H9 (cell line): Measurements from ENCODE around the gene SPDYA. TPM values are rescaled to one million over a fixed set of nuclear protein-coding genes. Genes with fewer than 3 reads are reported as not detected.

Experiments used
- DNase-seq: peaks from one replicate; pipeline ENCODE4 v3.0.0-alpha.2; 2017
- H2AFZ ChIP-seq: one replicate; pipeline ENCODE4 v1.6.1; 2013; ENCODE audit warnings: mild to moderate bottlenecking, low read length, control low read depth, moderate library complexity
- H2AK5ac ChIP-seq: 2 replicates; pipeline ENCODE4 v1.6.1; 2013; ENCODE audit warnings: low read length, control low read depth, mixed read lengths; ENCODE audit not compliant: insufficient read length
- H2BK120ac ChIP-seq: one replicate; pipeline ENCODE4 v1.6.1; 2013; ENCODE audit warnings: low read depth, mild to moderate bottlenecking, low read length, control low read depth, inconsistent platforms; ENCODE audit not compliant: poor library complexity, severe bottlenecking
- H2BK12ac ChIP-seq: 2 replicates; pipeline ENCODE4 v1.6.1; 2013; ENCODE audit warnings: low read length, control low read depth, mixed read lengths, low read depth; ENCODE audit not compliant: insufficient read length
- H2BK15ac ChIP-seq: 2 replicates; pipeline ENCODE4 v1.6.1; 2013; ENCODE audit warnings: low read depth, low read length, control low read depth
- H2BK20ac ChIP-seq: one replicate; pipeline ENCODE4 v1.6.1; 2013; ENCODE audit warnings: low read depth, mild to moderate bottlenecking, low read length, control low read depth, inconsistent platforms; ENCODE audit not compliant: poor library complexity, severe bottlenecking
- H2BK5ac ChIP-seq: 2 replicates; pipeline ENCODE4 v1.6.1; 2013; ENCODE audit warnings: low read length, control low read depth, mixed read lengths; ENCODE audit not compliant: insufficient read length
- H3K14ac ChIP-seq: 2 replicates; pipeline ENCODE4 v1.6.1; 2013; ENCODE audit warnings: low read length, control low read depth; ENCODE audit not compliant: insufficient read depth
- H3K18ac ChIP-seq: 2 replicates; pipeline ENCODE4 v1.6.1; 2013; ENCODE audit warnings: low read depth, mild to moderate bottlenecking, mixed read lengths, low read length, control low read depth; ENCODE audit not compliant: insufficient read length
- H3K23ac ChIP-seq: 2 replicates; pipeline ENCODE4 v1.6.1; 2013; ENCODE audit warnings: low read length, control low read depth, mixed read lengths, low read depth; ENCODE audit not compliant: insufficient read length
- H3K23me2 ChIP-seq: 2 replicates; pipeline ENCODE4 v1.6.1; 2013; ENCODE audit warnings: low read depth, mild to moderate bottlenecking, mixed read lengths, low read length, control low read depth; ENCODE audit not compliant: insufficient read length, poor library complexity, severe bottlenecking
- H3K27ac ChIP-seq: 2 replicates; pipeline ENCODE4 v1.5.1; 2013; ENCODE audit warnings: low read length, control low read depth, mixed read lengths, low read depth; ENCODE audit not compliant: insufficient read length
- H3K27me3 ChIP-seq: 2 replicates; pipeline ENCODE4 v1.6.1; 2013; ENCODE audit warnings: low read length, control low read depth, inconsistent platforms; ENCODE audit not compliant: insufficient read depth
- H3K4ac ChIP-seq: 2 replicates; pipeline ENCODE4 v1.6.1; 2013; ENCODE audit warnings: low read depth, mild to moderate bottlenecking, control low read depth, inconsistent platforms, low read length, moderate library complexity
- H3K4me1 ChIP-seq: 2 replicates; pipeline ENCODE4 v1.6.1; 2013; ENCODE audit warnings: low read length, control low read depth, inconsistent platforms; ENCODE audit not compliant: insufficient read depth
- H3K4me2 ChIP-seq: 2 replicates; pipeline ENCODE4 v1.6.1; 2013; ENCODE audit warnings: low read length, control low read depth, mixed read lengths; ENCODE audit not compliant: insufficient read length, insufficient read depth
- H3K56ac ChIP-seq: 2 replicates; pipeline ENCODE4 v1.6.1; 2013; ENCODE audit warnings: low read depth, mild to moderate bottlenecking, mixed read lengths, low read length, control low read depth; ENCODE audit not compliant: insufficient read length
- H3K79me1 ChIP-seq: 2 replicates; pipeline ENCODE4 v1.6.1; 2013; ENCODE audit warnings: low read depth, mild to moderate bottlenecking, moderate library complexity, low read length, control low read depth, inconsistent platforms; ENCODE audit not compliant: insufficient read depth, poor library complexity, severe bottlenecking
- H3K79me2 ChIP-seq: 2 replicates; pipeline ENCODE4 v1.6.1; 2013; ENCODE audit warnings: low read length, control low read depth, inconsistent platforms; ENCODE audit not compliant: insufficient read depth
- H3K9ac ChIP-seq: 2 replicates; pipeline ENCODE4 v1.6.1; 2013; ENCODE audit warnings: low read length, control low read depth, mixed read lengths; ENCODE audit not compliant: insufficient read length; ENCODE audit errors: extremely low read depth
- H3K9me3 ChIP-seq: one replicate; pipeline ENCODE4 v1.6.1; 2013; ENCODE audit warnings: low read depth, low read length, inconsistent platforms; ENCODE audit not compliant: control insufficient read depth
- H3T11ph ChIP-seq: one replicate; pipeline ENCODE4 v1.6.1; 2013; ENCODE audit warnings: mild to moderate bottlenecking, low read length, control low read depth, inconsistent platforms
- H4K20me1 ChIP-seq: one replicate; pipeline ENCODE4 v1.6.1; 2013; ENCODE audit not compliant: control insufficient read depth, insufficient read length, insufficient read depth
- H4K5ac ChIP-seq: 2 replicates; pipeline ENCODE4 v1.6.1; 2013; ENCODE audit warnings: low read depth, mild to moderate bottlenecking, mixed read lengths, low read length, control low read depth; ENCODE audit not compliant: insufficient read length
- H4K8ac ChIP-seq: replicated peaks from 2 replicates; pipeline ENCODE4 v1.6.1; 2013; ENCODE audit warnings: low read length, control low read depth, mixed read lengths, low read depth; ENCODE audit not compliant: insufficient read length
- H4K91ac ChIP-seq: 2 replicates; pipeline ENCODE4 v1.6.1; 2013; ENCODE audit warnings: low read depth, mild to moderate bottlenecking, moderate library complexity, mixed read lengths, low read length, control low read depth; ENCODE audit not compliant: insufficient read length
- H3K27ac Mint-ChIP-seq, 3 experiments: 2 replicates in 2 of 3; 3 replicates in 1 of 3; pipeline ENCODE4 v1.8.0; 2020 to 2021; ENCODE audit warnings: mixed read lengths in 3 of 3, mild to moderate bottlenecking in 1 of 3, moderate library complexity in 1 of 3
- H3K27me3 Mint-ChIP-seq: 2 replicates; pipeline ENCODE4 v1.8.0; 2021; ENCODE audit warnings: low read depth, mild to moderate bottlenecking, moderate library complexity, mixed read lengths
- H3K36me3 Mint-ChIP-seq, 3 experiments: 2 replicates in 2 of 3; 3 replicates in 1 of 3; pipeline ENCODE4 v1.8.0; 2020 to 2021; ENCODE audit warnings: low read depth in 3 of 3, mixed read lengths in 3 of 3; ENCODE audit not compliant: insufficient read depth in 1 of 3
- H3K4me1 Mint-ChIP-seq, 2 experiments: 2 replicates each; pipeline ENCODE4 v1.8.0; 2020; ENCODE audit warnings: mixed read lengths in 2 of 2
- H3K4me3 Mint-ChIP-seq, 2 experiments: 2 replicates in 1 of 2; 3 replicates in 1 of 2; pipeline ENCODE4 v1.8.0; 2020 to 2021; ENCODE audit warnings: mild to moderate bottlenecking in 2 of 2, mixed read lengths in 2 of 2, moderate library complexity in 1 of 2
- H3K9me3 Mint-ChIP-seq, 2 experiments: 2 replicates in 1 of 2; 3 replicates in 1 of 2; pipeline ENCODE4 v1.8.0; 2020; ENCODE audit warnings: mild to moderate bottlenecking in 2 of 2, mixed read lengths in 2 of 2, moderate library complexity in 1 of 2
- WGBS: extraction: QIAGEN DNeasy Blood & Tissue Kit; methylation state at CpG from one replicate; pipeline ENCODE4 v1.1.7; 2013; ENCODE audit warnings: missing lambda C conversion rate, low lambda C conversion rate, mixed read lengths; ENCODE audit not compliant: insufficient read length; ENCODE audit errors: extremely low coverage; 5-methylcytosine and 5-hydroxymethylcytosine counted together
- total RNA-seq: library from RNA; stranded (reverse); gene quantifications from 2 replicates; pipeline ENCODE4 v1.2.1, GENCODE V29; 2021
- TF ChIP-seq, protein P1 (sequence below): fragments of 200-600 bp; sonication (generic); conservative IDR thresholded peaks from 3 replicates; pipeline ENCODE4 v1.8.0; 2021; ENCODE audit warnings: antibody characterized with exemption, mild to moderate bottlenecking

SPDYA gene
- total RNA-seq, 1 experiment from 2014 or later, result 0.52 TPM

GRCh38 chr2:28818053-28818452 is 7.4 kb downstream of the SPDYA start:
- no peak overlapping the region for H3K14ac ChIP-seq
- no peak overlapping the region for H3K18ac ChIP-seq
- Mint-ChIP-seq H3K4me1 (no peaks in the 10 kb centered on the region), H3K4me3 (no peak overlapping the region), H3K27me3 (peaks cover 2% of the 10 kb centered on the region; the same call in 1 of the 2 replicates), H3K36me3 (no peaks in the 10 kb centered on the region), H3K27ac (no peak overlapping the region), H3K9me3 (no peaks in the 10 kb centered on the region)
- H2BK5ac ChIP-seq, result no peak overlapping the region
- no CpG with 5 or more reads among the region's 3 CpGs for WGBS
- no peak overlapping the region for H4K8ac ChIP-seq
- H3K56ac ChIP-seq, result no peak overlapping the region
- H4K91ac ChIP-seq, result no peak overlapping the region
- no peak overlapping the region for H3K23ac ChIP-seq
- no peak overlapping the region for H2BK15ac ChIP-seq
- no peaks in the 10 kb centered on the region for H3K23me2 ChIP-seq
- no peaks in the 10 kb centered on the region for H3K9me3 ChIP-seq
- no peak overlapping the region for H2AK5ac ChIP-seq
- H4K5ac ChIP-seq, result no peak overlapping the region
- H3K79me2 ChIP-seq, result no peaks in the 10 kb centered on the region
- no peak overlapping the region for H3K4ac ChIP-seq
- TF ChIP-seq, protein P1, sequence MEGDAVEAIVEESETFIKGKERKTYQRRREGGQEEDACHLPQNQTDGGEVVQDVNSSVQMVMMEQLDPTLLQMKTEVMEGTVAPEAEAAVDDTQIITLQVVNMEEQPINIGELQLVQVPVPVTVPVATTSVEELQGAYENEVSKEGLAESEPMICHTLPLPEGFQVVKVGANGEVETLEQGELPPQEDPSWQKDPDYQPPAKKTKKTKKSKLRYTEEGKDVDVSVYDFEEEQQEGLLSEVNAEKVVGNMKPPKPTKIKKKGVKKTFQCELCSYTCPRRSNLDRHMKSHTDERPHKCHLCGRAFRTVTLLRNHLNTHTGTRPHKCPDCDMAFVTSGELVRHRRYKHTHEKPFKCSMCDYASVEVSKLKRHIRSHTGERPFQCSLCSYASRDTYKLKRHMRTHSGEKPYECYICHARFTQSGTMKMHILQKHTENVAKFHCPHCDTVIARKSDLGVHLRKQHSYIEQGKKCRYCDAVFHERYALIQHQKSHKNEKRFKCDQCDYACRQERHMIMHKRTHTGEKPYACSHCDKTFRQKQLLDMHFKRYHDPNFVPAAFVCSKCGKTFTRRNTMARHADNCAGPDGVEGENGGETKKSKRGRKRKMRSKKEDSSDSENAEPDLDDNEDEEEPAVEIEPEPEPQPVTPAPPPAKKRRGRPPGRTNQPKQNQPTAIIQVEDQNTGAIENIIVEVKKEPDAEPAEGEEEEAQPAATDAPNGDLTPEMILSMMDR, result no peak
- H2AFZ ChIP-seq, result no peak overlapping the region
- no peak overlapping the region for H2BK20ac ChIP-seq
- no peaks in the 10 kb centered on the region; the same call in 1 of the 2 replicates for H3K4me1 ChIP-seq
- H3K4me2 ChIP-seq, result no peak overlapping the region
- DNase-seq, result no peak
- no peak overlapping the region for H3K27ac ChIP-seq
- H3T11ph ChIP-seq, result no peak overlapping the region
- H3K9ac ChIP-seq, result no peak overlapping the region
- H4K20me1 ChIP-seq, result no peaks in the 10 kb centered on the region
- no peak overlapping the region for H2BK120ac ChIP-seq
- H2BK12ac ChIP-seq, result no peak overlapping the region
- no peaks in the 10 kb centered on the region for H3K27me3 ChIP-seq
- H3K79me1 ChIP-seq, result no peaks in the 10 kb centered on the region
